Body of pancreas (tissue), 4 donors: ENCODE measurements around the gene CYP26C1. TPM values are rescaled to one million over a fixed set of nuclear protein-coding genes. Genes with fewer than 3 reads are reported as not detected.

ENCODE experiments used
- ATAC-seq: fragments of 150-250 bp; one replicate; pipeline ENCODE4 v1.9.1; 2016
- DNase-seq, 4 donors: peaks; one replicate each; pipeline ENCODE4 v3.0.0-alpha.2; 2019
- H3K27ac ChIP-seq, 4 donors: fragments of 200-600 bp; sonication (generic); 1 replicate in 3 of 4; 2 replicates in 1 of 4; pipeline versions ENCODE4 v1.5.1 to v1.6.1; 2016 to 2019; ENCODE audit warnings: mild to moderate bottlenecking in 1 of 4, mixed read lengths in 1 of 4, moderate library complexity in 1 of 4
- H3K27me3 ChIP-seq, 2 donors: fragments of 200-600 bp; sonication (generic); one replicate each; pipeline ENCODE4 v1.6.0; 2016; ENCODE audit warnings: mild to moderate bottlenecking in 1 of 2
- H3K36me3 ChIP-seq, 2 donors: fragments of 200-600 bp; sonication (generic); replicated peaks in 1 of 2; 2 replicates each; pipeline ENCODE4 v1.5.1; 2016; ENCODE audit warnings: low read depth in 2 of 2; ENCODE audit not compliant: insufficient read depth in 1 of 2
- H3K4me1 ChIP-seq: fragments of 200-600 bp; sonication (generic); one replicate; pipeline ENCODE4 v1.6.0; 2016
- H3K4me3 ChIP-seq, 2 donors: fragments of 200-600 bp; sonication (generic); 1 replicate in 1 of 2; 2 replicates in 1 of 2; pipeline ENCODE4 v1.5.1; 2016 to 2019
- H3K9me3 ChIP-seq, 3 donors: fragments of 200-600 bp; sonication (generic); 1 replicate in 2 of 3; 2 replicates in 1 of 3; pipeline ENCODE4 v1.5.1; 2016
- CTCF ChIP-seq, 7 experiments: fragments of 450-650 bp in 4 of 7; fragments of 200-600 bp in 3 of 7; sonication (generic) in 3 of 7; IDR thresholded peaks; one replicate each; pipeline ENCODE4 v1.5.1; 2016 to 2019; ENCODE audit warnings: antibody characterized with exemption in 7 of 7
- POLR2A ChIP-seq, 3 donors: fragments of 450-650 bp; IDR thresholded peaks; one replicate each; pipeline ENCODE4 v1.6.1; 2016; ENCODE audit warnings: antibody characterized with exemption in 3 of 3, mild to moderate bottlenecking in 2 of 3
- WGBS, 2 donors: methylation state at CpG; one replicate each; pipeline ENCODE4 v1.1.5; 2017; 5-methylcytosine and 5-hydroxymethylcytosine counted together
- intact Hi-C: fragments of 100-400 bp; cut with DNase I; formaldehyde crosslinking; loops from one replicate; pipeline ENCODE4 v1.15.1; 2023
- total RNA-seq, 2 donors: library from RNA; depleted of rRNA; stranded (reverse); fragments of >200 nt; gene quantifications; one replicate each; pipeline ENCODE4 v1.1.0, GENCODE V29; 2016

CYP26C1 gene
- total RNA-seq, 2 donors from 2014 or later = 0.33 to 0.52 TPM

GRCh38 chr10:93073539-93074146 is 13.0 kb downstream of the CYP26C1 start, which contains the start of gene CYP26A1:
TSS of gene CYP26A1 (plus strand) at chr10:93073893. CDS start at chr10:93073935, 42 bp downstream.
- no peak for DNase-seq

DNA sequence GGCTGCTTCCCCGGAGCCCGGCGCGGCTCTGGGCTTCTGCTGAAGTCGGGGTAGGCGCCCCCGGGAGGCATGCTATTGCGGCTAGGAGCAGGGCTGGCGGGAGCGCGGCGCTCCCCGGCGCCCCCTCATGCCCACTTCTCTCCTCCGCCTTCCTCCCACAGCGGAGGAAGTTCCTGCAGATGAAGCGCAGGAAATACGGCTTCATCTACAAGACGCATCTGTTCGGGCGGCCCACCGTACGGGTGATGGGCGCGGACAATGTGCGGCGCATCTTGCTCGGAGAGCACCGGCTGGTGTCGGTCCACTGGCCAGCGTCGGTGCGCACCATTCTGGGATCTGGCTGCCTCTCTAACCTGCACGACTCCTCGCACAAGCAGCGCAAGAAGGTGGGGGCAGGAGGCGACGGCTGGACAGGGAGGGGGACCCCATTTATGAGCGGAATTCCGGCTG is 13.6 kb downstream of the CYP26C1 start:
- ATAC-seq = no peak

More at GRCh38 chr10:93073539-93074146, 13.0 kb downstream of the CYP26C1 start, which contains the start of gene CYP26A1:
- no peak for ATAC-seq
- peaks cover 0 to 22% of the 10 kb centered on the region in 2 donors for H3K27me3 ChIP-seq
- no peak within 1 kb of the TSS for H3K4me3 ChIP-seq
- no peaks in the 10 kb centered on the region for H3K9me3 ChIP-seq
- peaks cover 31% of the 10 kb centered on the region for H3K4me1 ChIP-seq
- no peaks in the 10 kb centered on the region for H3K36me3 ChIP-seq
- 0 to 4% methylated on average over 5 to 43 of the region's 52 CpGs for WGBS, 2 donors
- no peak within 1 kb of the TSS for H3K27ac ChIP-seq
- intact Hi-C loops = no loop called here
- TF ChIP-seq CTCF (IDR thresholded peaks at IDR 0.05) (no peak), POLR2A (IDR thresholded peaks at IDR 0.05) (no peak)

DNA sequence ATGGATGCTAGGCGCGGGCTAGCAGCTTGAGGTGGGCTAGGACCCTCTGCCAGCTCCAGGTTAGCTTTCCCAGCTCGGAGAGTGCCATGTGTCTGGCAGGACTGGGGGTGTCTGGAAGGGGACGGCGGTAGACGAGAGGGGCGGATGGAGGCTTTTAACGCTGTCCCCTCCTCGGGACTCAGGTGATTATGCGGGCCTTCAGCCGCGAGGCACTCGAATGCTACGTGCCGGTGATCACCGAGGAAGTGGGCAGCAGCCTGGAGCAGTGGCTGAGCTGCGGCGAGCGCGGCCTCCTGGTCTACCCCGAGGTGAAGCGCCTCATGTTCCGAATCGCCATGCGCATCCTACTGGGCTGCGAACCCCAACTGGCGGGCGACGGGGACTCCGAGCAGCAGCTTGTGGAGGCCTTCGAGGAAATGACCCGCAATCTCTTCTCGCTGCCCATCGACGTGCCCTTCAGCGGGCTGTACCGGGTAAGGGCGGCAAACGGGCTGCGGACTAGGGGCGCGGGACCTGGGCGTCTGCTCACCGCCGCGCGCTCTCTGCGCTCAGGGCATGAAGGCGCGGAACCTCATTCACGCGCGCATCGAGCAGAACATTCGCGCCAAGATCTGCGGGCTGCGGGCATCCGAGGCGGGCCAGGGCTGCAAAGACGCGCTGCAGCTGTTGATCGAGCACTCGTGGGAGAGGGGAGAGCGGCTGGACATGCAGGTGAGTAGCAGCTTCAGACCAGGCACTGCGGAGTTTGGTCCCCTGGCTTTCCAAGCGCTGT is 14.2 kb downstream of the CYP26C1 start:
- H3K4me3 ChIP-seq = no peak overlapping the region
- intact Hi-C loops = no loop called here
- no peak for ATAC-seq
- no peaks in the 10 kb centered on the region for H3K9me3 ChIP-seq
- TF ChIP-seq POLR2A (IDR thresholded peaks at IDR 0.05) (no peak), CTCF (IDR thresholded peaks at IDR 0.05) (no peak)
- H3K4me1 ChIP-seq = peaks cover 31% of the 10 kb centered on the region
- no peak for DNase-seq
- no peaks in the 10 kb centered on the region for H3K36me3 ChIP-seq
- H3K27ac ChIP-seq = no peak overlapping the region
- H3K27me3 ChIP-seq = peaks cover 0 to 22% of the 10 kb centered on the region in 2 donors
- WGBS, 2 donors = 3 to 4% methylated on average over 29 to 67 of the region's 67 CpGs

More for the DNA sequence above, 13.6 kb downstream of the CYP26C1 start:
- H3K9me3 ChIP-seq = no peaks in the 10 kb centered on the region
- WGBS, 2 donors = 1% methylated on average over 26 to 40 of the region's 40 CpGs
- no peak overlapping the region for H3K4me3 ChIP-seq
- no peaks in the 10 kb centered on the region for H3K36me3 ChIP-seq
- DNase-seq = no peak
- H3K27ac ChIP-seq = no peak overlapping the region
- peaks cover 31% of the 10 kb centered on the region for H3K4me1 ChIP-seq
- no peak for TF ChIP-seq POLR2A (IDR thresholded peaks at IDR 0.05)
- no peak for TF ChIP-seq CTCF (IDR thresholded peaks at IDR 0.05)
- intact Hi-C loops = no loop called here
- peaks cover 0 to 22% of the 10 kb centered on the region in 2 donors for H3K27me3 ChIP-seq

DNA sequence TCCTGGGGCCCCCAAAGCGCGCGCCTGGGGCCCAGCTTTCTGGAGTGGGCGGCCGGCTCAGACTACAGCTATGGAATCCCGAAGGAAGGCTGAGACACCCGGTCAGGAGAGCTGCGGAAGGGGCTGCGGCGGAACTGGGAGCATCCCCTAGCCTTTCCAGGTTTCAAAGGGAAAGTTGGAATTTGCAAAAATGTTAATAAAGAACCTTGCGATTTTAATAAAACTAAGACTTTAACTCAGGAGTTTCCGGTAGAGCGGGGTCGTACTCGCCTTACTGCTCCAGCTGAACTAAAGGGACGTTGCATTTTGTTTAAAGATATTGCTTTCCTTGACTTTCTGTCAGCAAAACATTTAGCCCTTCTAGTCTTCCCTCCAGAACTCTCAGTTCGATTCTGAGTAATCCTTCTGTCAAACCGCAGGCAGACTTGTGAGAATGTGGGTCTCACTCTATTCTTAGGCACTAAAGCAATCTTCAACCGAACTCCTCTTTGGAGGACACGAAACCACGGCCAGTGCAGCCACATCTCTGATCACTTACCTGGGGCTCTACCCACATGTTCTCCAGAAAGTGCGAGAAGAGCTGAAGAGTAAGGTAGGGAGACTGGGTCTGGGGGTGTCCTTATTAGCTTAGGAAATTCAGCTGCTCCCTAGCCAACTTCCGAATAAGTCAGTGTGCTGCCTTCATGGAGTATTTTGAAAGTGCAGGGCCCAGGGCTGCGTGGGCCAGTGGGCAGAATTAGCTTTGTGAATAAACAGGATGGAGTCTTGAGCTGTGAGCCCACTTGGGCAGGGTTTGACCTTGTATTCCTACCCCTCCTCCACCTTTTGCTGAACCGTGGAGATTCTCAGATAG is 15.0 kb downstream of the CYP26C1 start:
- TF ChIP-seq CTCF (IDR thresholded peaks at IDR 0.05) (no peak), POLR2A (IDR thresholded peaks at IDR 0.05) (no peak)
- Histone ChIP-seq H3K4me3 (no peak overlapping the region), H3K27ac (no peak overlapping the region), H3K27me3 (peaks cover 0 to 22% of the 10 kb centered on the region in 2 donors), H3K36me3 (no peaks in the 10 kb centered on the region), H3K4me1 (peaks cover 31% of the 10 kb centered on the region), H3K9me3 (no peaks in the 10 kb centered on the region)
- ATAC-seq (no peak), DNase-seq (no peak)
- intact Hi-C loops = no loop called here
- WGBS, 2 donors = 14 to 16% methylated on average over 24 to 25 of the region's 25 CpGs
